Effector CD8-positive, alpha-beta T cell (primary cell): ENCODE results near the gene PPIG.
"Not testable (repeated sequence)": the region's sequence is repeated elsewhere in the genome, so short reads cannot be mapped to it uniquely, and the experiment has no call there.

Source experiments
- DNase-seq: peaks from one replicate; lab custom pipeline; 2025; lab: John Stamatoyannopoulos, UW
- total RNA-seq, 4 experiments: gene quantifications; one replicate each; lab custom pipeline; 2026; lab: John Stamatoyannopoulos, UW

PPIG gene
- 116 to 189 (median 140) reads per million in 4 experiments for total RNA-seq

DNA sequence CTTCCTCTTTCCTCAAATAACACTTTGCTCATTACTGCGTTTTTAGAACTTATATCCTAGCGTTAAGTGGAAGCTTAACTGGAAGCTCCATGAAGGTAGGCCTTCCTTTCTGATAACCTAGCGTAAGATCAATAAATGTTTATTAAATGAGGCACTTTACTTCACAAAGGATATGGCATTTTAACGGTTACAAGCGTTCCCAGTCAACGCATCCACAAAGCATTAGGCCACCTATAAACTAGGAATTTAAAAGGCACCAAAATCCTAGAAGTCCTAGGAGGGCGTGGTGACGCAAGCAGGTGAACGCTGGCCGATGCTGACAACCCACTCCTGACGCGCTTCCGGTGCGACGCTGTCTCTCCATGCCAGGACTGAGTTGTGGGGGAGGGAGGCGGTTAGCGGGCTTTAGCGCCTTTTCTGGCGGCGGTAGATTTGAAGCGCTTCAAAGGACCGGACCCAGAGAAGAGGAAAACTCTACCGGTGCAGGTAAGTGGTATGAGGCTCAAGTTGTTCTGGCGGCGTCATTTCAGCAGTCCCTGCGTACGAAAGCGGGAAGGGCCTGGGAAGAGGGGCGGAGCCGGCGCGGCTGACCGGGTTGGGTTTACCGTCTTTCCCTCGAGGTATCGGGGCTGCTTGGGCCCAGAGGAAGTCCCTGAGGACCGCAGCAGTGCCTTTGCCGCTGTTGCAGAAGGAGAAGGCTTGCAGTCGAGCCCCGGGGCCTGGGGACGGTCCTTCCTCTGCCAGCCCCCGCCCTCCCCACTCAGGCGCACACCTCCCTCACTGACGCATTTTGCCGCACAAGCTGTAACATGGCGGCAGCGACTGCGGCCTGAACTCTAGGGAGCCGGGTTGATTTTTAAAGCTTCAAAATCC is at the start of gene PPIG:
TSS of gene PPIG (plus strand) at position 347 of the 873 bp plus-strand sequence. CDS start 19,691 bp downstream, outside the sequence.
- DNase-seq: peak; percentile 76

DNA sequence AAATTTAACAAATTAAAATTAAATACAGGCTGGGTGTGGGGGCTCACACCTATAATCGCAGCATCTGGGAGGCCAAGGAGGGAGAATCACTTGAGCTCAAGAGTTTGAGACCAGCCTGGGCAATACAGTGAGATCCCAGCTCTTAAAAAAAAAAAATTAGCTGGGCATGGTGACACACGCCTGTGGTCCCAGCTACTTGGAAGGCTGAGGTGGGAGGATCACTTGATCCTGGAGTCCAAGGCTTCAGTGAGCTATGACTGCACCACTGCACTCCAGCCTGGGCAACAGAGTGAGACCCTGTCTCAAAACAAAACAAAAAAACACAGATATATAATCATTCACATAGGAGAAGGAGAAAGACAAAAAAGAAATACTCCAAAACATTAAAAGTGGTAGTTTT is 44.7 kb upstream of the PPIG start:
- DNase-seq: not testable (repeated sequence)

DNA sequence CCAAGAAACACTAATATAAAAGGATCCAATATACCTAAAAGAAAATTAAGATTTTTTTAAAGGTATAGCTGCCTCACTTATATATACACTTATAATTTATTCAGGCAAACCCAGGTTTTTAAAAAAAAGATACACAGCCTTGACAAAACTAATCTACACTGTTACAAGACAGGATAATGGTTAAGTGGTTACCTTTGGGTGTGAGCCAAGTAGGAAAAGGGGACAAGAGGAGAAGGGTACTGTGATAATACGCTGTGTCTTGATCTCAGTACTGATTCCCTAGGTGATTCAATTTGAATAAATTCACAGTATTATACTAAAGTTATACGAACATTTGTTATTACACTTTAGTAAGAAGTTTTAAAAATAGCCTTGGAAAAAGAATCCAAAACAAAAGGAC is 44.0 kb upstream of the PPIG start:
- no peak for DNase-seq

DNA sequence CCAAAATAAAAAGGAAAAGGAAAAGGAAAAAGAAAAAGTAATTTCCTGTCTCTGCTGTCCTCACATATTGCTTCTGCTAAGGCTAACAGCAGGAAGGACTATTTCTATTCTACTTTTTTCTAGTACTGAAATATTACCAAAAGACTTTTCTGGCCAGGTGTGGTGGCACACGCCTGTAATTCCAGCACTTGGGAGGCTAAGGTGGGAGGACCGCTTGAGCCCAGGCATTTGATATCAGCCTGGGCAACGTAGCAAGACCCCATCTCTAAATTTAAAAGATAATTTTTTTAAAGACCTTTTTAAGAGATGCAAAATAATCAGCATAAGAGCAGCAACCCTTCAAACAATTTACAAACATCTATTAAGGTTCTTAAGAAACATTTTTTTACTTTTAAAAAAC is 41.7 kb upstream of the PPIG start:
- no peak for DNase-seq

DNA sequence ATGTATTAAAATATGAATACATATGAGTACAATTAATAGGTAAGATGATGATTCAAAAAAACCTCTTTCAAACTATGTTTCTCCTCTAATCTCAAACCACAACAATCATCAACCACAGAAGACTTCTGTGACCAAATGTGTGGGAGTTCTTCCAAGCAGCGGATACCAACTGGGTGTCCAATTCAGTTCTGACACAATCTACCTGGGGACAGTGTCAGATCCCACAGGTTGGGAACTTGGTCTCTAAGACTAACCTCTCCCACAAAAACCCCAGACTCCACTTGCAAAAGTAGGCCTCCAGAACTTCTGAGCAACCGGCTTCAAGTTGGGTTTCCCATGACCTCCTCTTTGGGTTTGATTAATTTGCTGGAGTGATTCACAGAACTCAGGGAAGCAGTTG is 37.4 kb upstream of the PPIG start:
- no peak for DNase-seq

DNA sequence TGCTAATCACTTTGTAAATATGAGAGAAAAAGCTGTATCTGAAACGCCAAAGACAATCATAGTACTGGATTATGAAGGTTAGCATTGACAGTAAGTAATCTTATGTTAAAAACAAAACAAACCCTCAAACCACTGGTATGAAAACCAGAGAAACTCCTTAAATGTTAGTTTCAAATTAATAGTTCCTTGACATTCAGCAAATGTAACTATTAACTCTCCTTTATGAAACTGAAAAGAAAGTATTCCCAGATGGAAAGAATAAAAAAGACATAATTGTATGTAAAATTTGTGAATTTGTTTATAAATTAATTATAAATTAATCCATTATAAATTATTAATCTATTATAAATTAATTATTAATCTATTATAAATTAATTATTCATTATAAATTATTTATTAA is 22.8 kb upstream of the PPIG start:
- no peak for DNase-seq

DNA sequence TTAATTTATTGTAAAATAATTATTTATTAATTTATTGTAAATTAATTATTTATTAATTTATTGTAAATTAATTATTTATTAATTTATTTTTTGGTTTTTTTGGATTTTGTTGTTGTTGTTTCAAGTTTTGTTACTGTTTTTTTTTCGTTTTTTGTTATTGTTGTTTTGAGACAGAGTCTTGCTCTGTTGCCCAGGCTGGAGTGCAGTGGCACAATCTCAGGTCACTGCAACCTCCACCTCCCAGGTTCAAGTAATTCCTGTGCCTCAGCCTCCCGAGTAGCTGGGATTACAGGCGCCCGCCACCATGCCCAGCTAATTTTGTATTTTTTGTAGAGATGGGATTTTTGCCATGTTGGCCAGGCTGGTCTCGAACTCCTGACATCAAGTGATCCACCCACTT is 22.1 kb upstream of the PPIG start:
- not testable (repeated sequence) for DNase-seq

DNA sequence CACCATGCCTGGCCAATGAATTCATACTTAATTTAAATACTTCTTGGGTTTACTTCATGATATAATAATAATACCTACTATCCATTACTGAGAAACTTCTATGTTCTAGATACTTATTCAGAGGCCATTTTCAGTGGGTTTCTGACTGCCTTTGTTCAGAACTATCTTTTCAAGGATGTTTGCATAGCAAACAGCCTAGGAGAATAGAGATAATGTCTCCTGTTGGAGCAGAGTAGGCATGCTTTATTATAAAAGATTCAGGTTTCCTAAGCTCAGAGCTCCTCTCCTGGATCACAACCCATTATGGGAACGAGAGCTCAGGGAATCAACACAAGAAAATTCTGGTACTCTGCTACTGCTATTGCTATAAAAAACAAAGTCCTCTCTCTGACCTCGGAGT is 21.6 kb upstream of the PPIG start:
- no peak for DNase-seq

DNA sequence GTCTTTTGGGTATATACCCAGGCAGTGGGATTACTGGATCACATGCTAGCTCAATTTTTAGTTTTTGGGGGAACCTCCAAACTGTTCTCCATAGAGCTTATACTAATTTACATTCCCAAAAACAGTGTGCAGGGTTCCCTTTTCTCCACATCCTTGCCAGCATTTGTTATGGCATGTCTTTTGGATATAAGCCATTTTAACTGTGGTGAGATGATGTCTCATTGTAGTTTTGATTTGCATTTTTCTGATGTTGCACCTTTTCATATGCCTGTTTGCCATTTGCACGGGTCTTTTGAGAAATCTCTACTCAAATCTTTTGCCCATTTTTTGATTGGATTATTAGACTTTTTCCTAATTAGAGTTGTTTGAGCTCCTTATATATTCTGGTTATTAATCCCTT is 18.5 kb upstream of the PPIG start:
- DNase-seq: no peak

DNA sequence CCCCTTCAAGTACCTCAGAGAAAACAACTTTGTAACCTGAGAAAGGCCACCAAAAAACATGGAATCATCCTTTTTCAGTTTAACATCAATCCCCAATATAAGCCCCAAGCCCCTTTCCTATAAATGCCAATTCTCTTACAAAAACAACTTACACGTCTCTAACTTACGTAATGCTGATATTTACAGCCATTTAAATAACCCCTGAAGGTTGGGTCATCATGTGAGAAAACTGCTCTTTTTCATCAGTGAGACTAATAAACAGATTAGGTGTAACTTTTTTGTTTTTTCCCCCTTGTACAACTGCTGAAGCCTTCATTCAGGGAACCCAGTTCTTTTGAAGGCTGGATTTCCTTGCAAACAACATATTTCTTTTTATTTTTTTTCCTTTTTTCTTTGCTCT is 14.2 kb upstream of the PPIG start:
- DNase-seq: no peak

DNA sequence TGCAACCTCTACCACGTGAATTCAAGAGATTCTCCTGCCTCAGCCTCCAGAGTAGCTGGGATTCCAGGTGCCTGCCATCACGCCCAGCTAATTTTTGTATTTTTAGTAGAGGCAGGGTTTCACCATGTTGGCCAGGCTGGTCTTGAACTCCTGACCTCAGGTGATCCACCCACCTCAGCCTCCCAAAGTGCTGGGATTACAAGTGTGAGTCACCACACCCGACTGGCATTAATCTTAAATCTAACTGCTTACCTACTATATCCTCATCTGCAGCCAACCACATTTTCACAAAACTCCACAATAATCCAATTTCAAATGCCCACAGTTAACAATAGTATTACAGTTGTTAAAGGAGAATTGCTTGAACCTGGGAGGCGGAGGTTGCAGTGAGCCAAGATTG is 13.4 kb upstream of the PPIG start:
- DNase-seq: not testable (repeated sequence)

DNA sequence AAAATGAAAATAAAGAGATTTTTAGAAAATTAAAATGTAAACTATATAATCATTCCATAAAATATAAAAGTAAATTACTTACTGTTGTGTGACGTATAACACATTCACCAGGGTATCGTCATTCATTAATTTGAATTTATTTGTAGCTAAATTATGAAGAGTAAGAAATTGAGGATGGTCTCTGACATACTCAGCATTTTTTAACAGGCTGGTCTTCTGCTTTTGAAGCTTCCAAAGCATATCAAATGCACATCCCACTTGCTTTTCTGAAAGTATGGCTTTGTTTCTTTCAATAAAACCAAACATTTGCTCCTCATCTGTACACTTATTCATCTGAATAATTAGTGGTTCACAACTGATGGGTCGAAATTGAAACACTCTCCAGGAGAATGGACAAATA is 12.6 kb upstream of the PPIG start:
- no peak for DNase-seq

DNA sequence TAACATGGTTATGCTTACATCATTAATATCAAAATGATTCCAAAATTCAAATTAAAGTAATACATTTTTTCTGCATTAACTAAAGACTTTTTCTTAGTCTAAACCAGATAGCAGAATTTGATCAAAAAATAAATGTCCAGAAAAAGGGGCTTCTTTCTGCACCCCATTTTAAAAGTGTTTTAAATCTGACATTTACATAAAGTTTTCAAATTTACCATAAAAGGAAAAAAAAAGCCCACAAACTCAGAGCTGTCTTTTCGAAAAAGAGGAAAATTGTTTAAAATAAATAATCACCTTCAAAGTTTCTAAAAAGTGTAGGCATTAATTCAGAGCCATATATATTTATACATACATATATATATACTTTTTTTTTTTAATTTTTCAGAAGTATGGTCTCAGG is 12.0 kb upstream of the PPIG start:
- no peak for DNase-seq

DNA sequence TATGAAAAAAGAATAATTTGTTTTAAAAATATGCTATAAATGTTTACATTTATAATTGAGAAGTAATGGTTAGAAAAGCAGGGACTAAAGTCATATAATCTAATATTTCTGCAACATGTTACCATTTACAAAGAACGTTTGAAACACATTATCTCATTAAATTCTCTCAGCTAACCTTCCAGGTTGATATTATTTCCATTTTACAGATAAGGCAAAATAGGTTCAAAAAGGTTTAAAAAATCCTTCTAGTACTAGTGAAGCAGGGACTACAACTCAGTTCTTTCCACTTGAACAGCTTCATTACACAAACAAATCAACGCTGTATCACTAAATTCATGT is 11.4 kb upstream of the PPIG start:
- no peak for DNase-seq

DNA sequence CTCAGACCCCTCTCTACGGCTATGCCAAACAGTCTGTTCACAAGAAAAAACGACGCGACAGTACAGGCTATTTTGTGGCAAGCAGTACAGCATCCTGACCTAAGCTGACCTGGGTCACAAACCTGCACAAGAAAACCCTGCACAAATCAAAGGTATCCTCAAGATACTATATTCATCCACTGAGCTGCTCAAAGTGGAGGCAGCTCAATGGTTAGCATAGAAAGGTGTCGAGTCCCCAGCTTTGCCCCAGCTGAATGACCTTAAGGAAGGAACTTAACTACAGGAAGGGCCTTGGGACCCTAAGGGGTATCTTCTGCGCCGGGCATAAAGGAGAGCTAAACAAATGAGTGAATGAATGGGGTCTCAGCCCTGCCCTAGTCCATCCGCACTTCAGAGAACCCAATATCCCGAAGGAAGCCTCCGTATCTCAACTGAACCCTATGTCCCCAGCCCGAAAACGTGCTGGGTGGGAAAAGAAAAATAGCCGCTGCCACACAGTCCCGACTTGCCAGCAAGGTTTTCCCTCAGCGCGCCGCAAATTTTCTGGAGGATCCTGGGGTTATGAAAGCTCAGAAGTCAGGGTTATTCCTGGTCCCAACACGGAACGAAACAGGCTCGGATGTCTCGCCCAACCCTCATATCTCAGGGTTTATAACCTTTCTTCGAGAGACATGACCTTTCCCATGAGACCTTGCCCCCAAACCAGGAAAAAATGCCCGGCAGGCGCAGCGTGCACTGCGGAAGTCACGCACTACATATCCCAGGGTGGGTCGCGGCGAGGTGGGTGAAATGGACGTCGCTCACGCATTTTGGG is 10.8 kb upstream of the PPIG start, which contains the start of gene FASTKD1:
TSS of gene FASTKD1 (minus strand) at position 706 of the 814 bp plus-strand sequence. CDS start 1,836 bp downstream, outside the sequence.
- DNase-seq: peak; percentile 81

DNA sequence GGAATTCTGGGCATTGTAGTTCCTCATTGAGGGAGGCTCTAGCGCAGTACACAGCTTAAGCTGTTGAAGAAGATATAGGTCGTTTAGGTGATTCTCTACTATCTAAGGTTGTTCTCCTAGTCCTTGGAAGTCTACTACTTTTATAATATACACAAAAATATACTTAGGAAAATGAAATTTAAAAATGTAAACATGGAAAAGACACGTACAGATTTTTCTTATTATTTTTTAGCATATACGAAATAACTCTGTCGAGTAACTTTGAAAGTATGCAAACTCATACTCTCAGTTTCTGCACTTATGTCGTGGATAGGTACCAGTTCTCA is 10.2 kb upstream of the PPIG start:
- DNase-seq: no peak

DNA sequence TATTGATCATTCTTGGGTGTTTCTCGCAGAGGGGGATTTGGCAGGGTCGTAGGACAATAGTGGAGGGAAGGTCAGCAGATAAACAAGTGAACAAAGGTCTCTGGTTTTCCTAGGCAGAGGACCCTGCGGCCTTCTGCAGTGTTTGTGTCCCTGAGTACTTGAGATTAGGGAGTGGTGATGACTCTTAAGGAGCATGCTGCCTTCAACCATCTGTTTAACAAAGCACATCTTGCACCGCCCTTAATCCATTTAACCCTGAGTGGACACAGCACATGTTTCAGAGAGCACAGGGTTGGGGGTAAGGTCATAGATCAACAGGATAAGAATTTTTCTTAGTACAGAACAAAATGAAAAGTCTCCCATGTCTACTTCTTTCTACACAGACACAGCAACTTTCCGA is 9.6 kb upstream of the PPIG start:
- DNase-seq: not testable (repeated sequence)

DNA sequence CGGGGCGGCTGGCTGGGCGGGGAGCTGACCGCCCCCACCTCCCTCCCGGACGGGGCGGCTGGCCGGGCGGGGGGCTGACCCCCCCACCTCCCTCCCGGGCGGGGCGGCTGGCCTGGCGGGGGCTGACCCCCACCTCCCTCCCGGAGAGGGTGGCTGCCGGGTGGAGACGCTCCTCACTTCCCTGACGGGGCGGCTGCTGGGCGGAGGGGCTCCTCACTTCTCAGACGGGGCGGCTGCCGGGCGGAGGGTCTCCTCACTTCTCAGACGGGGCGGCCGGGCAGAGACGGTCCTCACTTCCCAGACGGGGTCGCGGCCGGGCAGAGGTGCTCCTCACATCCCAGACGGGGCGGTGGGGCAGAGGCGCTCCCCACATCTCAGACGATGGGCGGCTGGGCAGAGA is 8.9 kb upstream of the PPIG start:
- not testable (repeated sequence) for DNase-seq

DNA sequence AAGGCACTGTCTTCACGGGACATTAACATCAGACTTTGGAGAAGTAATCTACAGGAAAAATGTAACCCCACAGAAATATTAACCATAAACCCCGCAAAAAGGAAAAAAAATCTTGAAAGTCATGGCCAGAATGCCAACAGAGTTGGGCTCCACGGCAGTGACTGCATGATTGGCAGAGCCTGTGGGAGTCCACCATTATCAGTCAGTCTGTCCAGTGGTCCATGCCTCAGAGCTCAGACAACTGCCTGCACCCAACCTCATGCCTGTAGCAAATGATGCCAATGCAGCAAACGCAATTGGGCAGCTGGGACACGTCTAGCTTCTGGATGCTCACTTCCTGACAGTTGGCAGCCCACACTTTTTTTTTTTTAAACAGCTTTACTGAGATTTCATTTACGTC is 5.1 kb upstream of the PPIG start:
- no peak for DNase-seq

DNA sequence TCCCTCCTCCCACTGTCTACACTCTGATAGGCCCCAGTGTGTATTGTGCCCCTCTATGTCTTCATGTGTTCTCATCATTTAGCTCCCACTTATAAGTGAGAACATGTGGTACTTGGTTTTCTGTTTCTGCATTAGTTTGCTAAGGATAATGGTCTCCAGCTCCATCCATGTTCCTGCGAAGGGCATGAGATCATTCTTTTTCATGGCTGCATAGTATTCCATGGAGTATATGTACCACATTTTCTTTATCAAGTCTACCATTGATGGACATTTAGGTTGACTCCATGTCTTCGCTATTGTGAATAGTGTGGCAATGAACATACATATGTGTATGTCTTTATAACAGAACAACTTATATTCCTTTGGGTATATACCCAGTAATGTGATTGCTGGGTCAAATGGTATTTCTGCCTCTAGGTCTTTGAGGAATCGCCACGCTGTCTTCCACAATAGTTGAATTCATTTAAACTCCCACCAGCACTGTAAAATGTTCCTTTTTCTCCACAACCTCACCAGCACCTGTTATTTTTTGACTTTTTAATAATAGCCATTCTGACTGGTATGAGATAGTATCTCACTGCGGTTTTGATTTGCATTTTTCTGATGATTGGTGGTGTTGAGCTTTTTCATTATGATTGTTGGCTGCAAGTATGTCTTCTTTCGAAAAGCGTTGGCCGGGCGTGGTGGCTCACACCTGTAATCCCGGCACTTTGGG is 1.4 kb upstream of the PPIG start:
- DNase-seq: not testable (repeated sequence)

DNA sequence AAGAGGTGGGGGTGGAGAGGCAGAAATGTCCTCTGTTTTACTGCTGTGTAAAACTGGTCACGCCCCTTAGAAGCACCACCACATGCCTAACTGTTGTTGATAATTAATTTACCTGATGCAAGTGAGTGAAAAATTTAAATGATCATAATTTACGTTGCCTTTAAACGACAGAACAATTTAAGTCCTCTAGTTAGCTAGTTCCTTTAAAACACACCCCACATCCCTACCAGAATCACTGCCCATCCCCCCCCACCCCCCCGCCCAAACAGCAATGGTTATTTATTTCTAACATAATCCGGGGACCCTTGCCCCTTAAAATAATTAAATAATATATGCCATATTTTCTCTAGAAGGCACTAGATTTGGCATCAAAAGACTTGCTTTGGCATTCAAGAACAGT is 633 bp upstream of the PPIG start:
- no peak for DNase-seq

DNA sequence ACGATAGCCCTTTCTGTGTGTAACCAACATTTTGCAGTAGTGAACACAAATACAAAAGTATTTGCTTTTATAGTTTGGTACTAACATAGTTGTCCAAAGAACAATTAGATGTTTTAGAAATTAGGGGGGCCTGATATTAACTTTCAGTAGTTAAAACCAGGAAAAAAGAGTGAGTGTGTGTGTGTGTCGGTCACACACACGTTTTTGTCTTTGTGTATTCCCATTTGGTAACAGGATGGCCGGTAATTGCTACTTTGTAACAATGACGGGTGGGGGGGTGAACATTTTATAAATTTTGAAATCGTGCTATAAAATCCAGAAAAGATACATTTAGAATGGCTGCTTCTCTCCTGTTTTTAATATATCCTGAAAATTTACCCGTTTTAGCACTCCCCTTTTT is 1.5 kb downstream of the PPIG start:
- no peak for DNase-seq

DNA sequence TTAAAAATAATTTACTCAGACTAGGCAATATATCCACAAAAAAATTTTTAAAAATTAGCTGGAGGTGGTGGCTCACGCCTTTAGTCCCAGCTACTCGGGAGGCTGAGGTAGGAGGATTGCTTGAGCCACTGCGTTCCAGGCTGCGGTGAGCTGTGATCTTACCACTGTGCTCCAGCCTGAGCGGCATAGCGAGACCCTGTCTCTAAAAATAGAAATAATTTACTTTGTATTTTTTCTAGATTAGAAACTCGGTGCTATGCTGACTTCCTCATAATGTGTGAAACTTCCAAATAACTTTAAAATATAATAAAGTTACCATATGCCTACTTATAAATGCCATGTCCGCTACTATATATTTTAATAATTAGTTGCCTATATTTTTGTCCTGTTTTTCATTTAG is 6.7 kb downstream of the PPIG start:
- no peak for DNase-seq
